ENCODE results near the gene PCNX2. TPM values are rescaled to one million over a fixed set of nuclear protein-coding genes. Genes with fewer than 3 reads are reported as not detected.

PCNX2 gene
- total RNA-seq, 1 donor from 2014 or later: 33.6 TPM

DNA sequence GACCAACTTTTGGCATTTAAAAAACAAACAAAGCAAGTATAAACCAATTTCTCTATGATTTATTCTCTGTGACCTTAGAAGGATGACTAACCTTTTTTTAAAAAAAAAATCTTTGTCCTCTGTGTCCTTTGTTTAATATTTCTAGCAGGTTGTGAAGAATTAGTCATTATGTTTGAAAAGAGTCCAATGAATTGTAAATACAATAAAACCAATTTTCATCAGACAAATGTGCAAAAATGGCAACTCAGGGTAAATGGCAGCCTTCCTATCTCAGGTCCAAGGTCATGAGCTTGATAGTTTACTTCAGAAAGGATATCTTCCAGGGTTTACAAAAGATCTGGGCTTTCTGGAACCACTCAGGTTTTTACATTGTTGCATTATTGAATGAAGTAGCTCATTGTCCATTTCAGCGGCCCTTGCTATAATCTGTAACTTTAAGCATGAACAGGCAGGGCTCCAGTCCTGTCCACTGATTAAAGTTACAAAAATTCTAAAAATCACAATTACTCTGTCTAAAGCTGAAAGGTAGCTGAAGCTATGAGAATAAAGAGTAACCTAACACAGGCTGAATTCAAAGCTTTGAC, 20.3 kb upstream of the PCNX2 start:
- peaks cover 32% of the 10 kb centered on the region for H3K4me1 Mint-ChIP-seq (ENCODE audit: low read depth)
- DNase-seq (ENCODE audit: low spot score, unreplicated experiment): no peak
- H3K27ac Mint-ChIP-seq: no peak overlapping the region
- H3K4me3 Mint-ChIP-seq (ENCODE audit: low read depth): no peak overlapping the region
- TF ChIP-seq, protein P1, sequence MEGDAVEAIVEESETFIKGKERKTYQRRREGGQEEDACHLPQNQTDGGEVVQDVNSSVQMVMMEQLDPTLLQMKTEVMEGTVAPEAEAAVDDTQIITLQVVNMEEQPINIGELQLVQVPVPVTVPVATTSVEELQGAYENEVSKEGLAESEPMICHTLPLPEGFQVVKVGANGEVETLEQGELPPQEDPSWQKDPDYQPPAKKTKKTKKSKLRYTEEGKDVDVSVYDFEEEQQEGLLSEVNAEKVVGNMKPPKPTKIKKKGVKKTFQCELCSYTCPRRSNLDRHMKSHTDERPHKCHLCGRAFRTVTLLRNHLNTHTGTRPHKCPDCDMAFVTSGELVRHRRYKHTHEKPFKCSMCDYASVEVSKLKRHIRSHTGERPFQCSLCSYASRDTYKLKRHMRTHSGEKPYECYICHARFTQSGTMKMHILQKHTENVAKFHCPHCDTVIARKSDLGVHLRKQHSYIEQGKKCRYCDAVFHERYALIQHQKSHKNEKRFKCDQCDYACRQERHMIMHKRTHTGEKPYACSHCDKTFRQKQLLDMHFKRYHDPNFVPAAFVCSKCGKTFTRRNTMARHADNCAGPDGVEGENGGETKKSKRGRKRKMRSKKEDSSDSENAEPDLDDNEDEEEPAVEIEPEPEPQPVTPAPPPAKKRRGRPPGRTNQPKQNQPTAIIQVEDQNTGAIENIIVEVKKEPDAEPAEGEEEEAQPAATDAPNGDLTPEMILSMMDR (IDR thresholded peaks at IDR 0.05; ENCODE audit: unreplicated experiment): no peak
- no peaks in the 10 kb centered on the region for H3K9me3 Mint-ChIP-seq (ENCODE audit: low read depth)
- peaks cover 6% of the 10 kb centered on the region for H3K27me3 Mint-ChIP-seq
- H3K36me3 Mint-ChIP-seq (ENCODE audit: insufficient read depth): no peaks in the 10 kb centered on the region

DNA sequence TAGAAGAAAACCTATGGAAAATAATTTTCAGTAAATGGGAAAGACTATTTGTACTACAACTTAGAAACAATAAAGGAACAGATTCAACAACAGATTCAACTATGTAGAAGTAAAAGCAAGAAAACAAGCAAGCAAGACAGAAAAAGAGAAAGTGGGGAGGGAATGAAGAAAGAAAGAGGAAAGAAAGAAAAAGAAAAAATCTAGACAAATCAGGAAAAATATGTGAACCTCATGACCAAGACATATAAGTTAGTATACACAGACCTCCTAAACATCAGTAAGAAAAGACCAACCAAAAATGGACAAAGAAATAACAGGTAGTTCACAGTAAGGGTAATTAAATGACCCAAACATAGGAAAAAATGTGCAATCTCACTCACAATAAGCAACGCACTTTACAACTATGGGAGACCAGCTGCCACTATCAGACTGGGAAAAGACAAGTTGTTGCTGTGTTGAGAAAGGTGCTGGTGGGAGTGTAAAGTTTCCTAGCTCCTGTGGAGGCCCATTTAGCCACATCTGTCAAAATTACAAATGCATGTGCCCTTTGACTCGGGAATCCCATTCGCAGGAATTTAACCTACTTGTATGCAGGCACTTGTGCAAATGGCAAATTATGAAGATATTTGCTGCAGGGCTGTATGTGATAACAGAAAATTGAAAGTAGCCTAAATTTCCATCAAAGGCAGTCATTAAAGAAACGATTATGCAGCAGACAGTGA, 18.1 kb upstream of the PCNX2 start:
- Mint-ChIP-seq H3K27me3 (no peaks in the 10 kb centered on the region), H3K4me1 (ENCODE audit: low read depth) (peaks cover 32% of the 10 kb centered on the region), H3K27ac (peak overlapping the region; percentile 2), H3K36me3 (ENCODE audit: insufficient read depth) (no peaks in the 10 kb centered on the region), H3K9me3 (ENCODE audit: low read depth) (peaks cover 3% of the 10 kb centered on the region), H3K4me3 (ENCODE audit: low read depth) (no peak overlapping the region)
- TF ChIP-seq, protein P1 (IDR thresholded peaks at IDR 0.05; ENCODE audit: unreplicated experiment): no peak
- DNase-seq (ENCODE audit: low spot score, unreplicated experiment): no peak

DNA sequence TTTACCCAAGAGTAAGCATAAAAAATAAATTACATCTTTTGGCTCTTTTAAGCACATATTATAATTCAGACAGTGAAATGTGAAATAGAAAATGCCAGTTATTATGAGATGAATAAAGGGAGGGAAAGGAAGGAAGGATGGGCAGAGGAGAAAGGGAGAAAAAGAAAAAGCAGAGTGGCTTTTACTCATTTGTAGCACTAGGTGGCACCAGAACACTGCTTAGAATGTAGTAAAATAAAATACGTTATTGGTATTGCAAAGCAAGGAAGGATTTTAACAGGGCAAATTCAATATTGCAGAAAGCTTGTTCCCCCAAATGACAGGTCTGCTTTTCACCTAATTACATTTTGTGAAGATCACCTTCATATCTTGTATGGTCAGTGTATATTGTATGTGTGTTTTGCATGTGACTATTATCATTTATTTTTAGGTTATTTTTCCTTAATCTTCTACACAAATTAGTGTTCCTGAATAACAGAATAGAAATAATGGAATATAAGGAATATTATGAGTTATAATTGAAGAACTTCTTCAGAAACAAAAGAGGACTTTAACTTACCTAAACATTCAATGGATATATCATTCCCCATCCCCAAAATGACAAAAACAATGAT, 9.1 kb upstream of the PCNX2 start:
- DNase-seq (ENCODE audit: low spot score, unreplicated experiment): no peak
- Mint-ChIP-seq H3K9me3 (ENCODE audit: low read depth) (peaks cover 3% of the 10 kb centered on the region), H3K4me1 (ENCODE audit: low read depth) (no peaks in the 10 kb centered on the region), H3K4me3 (ENCODE audit: low read depth) (no peak overlapping the region), H3K27me3 (no peaks in the 10 kb centered on the region), H3K27ac (no peak overlapping the region), H3K36me3 (ENCODE audit: insufficient read depth) (no peaks in the 10 kb centered on the region)
- TF ChIP-seq, protein P1 (IDR thresholded peaks at IDR 0.05; ENCODE audit: unreplicated experiment): peak; percentile 86

DNA sequence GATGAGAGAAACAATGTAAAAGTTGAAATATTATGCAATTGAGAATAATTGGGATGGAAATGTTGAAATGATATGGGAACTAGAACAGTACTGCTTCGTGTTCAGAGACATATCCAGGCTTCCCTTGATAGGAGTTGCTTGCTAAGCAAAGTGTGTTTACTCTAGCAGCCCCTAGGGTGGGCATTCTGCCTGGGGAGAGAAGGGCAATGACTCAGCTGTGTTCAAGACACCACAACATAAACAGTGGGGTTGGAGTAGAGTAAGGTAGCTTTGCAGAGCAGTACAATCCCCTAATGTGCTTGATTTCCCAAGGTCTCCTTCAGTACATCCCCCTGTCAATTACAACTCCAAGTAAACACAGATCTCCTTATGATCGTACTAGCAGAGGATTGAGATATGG, 4.8 kb upstream of the PCNX2 start:
- TF ChIP-seq, protein P1 (IDR thresholded peaks at IDR 0.05; ENCODE audit: unreplicated experiment): no peak
- no peak overlapping the region for H3K27ac Mint-ChIP-seq
- H3K36me3 Mint-ChIP-seq (ENCODE audit: insufficient read depth): no peaks in the 10 kb centered on the region
- H3K9me3 Mint-ChIP-seq (ENCODE audit: low read depth): no peaks in the 10 kb centered on the region
- no peak overlapping the region for H3K4me3 Mint-ChIP-seq (ENCODE audit: low read depth)
- DNase-seq (ENCODE audit: low spot score, unreplicated experiment): no peak
- peaks cover 3% of the 10 kb centered on the region for H3K4me1 Mint-ChIP-seq (ENCODE audit: low read depth)
- H3K27me3 Mint-ChIP-seq: no peaks in the 10 kb centered on the region

DNA sequence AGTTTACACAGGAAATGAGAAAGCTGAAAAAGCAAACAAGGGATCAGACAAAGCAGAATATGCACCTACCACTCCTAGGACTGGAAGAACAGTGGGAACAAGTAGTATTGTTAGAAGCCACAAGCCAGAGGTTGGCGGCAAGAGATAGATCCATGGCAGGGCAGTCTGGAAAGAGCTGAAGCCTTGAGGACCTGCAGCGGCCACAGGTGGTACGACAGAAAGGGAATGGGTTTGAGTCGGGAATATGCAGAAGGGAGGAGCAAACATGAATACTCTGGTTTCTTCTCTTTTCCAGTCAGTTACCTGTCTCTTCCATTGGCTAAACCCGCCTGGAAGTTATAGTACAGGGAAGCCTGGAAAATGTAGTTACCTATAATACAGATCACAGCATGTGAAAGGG, 3.9 kb upstream of the PCNX2 start:
- no peak for DNase-seq (ENCODE audit: low spot score, unreplicated experiment)
- Mint-ChIP-seq H3K36me3 (ENCODE audit: insufficient read depth) (no peaks in the 10 kb centered on the region), H3K9me3 (ENCODE audit: low read depth) (no peaks in the 10 kb centered on the region), H3K4me1 (ENCODE audit: low read depth) (peaks cover 9% of the 10 kb centered on the region), H3K4me3 (ENCODE audit: low read depth) (no peak overlapping the region), H3K27ac (no peak overlapping the region), H3K27me3 (no peaks in the 10 kb centered on the region)
- TF ChIP-seq, protein P1 (IDR thresholded peaks at IDR 0.05; ENCODE audit: unreplicated experiment): no peak

Measured in progenitor cell of endocrine pancreas (in vitro differentiated cells).